ENCODE data around the gene QRSL1.

DNA sequence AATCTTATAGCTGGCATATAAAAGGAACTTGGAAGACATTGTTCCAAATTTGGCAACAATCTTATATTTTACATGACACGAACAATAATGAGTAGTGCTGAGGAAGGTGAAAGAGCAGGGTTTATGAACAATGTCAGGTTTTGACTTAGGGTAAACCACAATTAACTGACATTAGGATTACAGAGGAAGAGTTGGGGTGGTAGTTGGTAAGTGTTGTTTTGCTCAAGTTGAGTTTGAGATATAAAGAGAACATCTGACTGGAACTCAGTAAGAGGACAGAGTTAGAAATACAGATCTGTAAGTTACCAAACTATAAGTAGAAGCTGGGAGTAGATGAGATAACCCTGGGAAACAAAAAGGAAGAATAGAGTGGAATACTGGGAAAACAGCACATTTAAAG is 15.2 kb upstream of the QRSL1 start:
- TF ChIP-seq CTCF (IDR thresholded peaks at IDR 0.05) = no peak
- TF ChIP-seq ZFX (IDR thresholded peaks at IDR 0.05; ENCODE audit: borderline replicate concordance) = no peak
